SW480 (cell line): ENCODE results near the gene GPR142.

ENCODE experiments used
- DNase-seq: peaks from one replicate; pipeline ENCODE4 v3.0.0-alpha.2; 2016; ENCODE audit warnings: low spot score

Gene GPR142

GRCh38 chr17:74371653-74372147, 4.4 kb downstream of the GPR142 start:
- no peak for DNase-seq

GRCh38 chr17:74372426-74372825, 5.1 kb downstream of the GPR142 start:
- no peak for DNase-seq

DNA sequence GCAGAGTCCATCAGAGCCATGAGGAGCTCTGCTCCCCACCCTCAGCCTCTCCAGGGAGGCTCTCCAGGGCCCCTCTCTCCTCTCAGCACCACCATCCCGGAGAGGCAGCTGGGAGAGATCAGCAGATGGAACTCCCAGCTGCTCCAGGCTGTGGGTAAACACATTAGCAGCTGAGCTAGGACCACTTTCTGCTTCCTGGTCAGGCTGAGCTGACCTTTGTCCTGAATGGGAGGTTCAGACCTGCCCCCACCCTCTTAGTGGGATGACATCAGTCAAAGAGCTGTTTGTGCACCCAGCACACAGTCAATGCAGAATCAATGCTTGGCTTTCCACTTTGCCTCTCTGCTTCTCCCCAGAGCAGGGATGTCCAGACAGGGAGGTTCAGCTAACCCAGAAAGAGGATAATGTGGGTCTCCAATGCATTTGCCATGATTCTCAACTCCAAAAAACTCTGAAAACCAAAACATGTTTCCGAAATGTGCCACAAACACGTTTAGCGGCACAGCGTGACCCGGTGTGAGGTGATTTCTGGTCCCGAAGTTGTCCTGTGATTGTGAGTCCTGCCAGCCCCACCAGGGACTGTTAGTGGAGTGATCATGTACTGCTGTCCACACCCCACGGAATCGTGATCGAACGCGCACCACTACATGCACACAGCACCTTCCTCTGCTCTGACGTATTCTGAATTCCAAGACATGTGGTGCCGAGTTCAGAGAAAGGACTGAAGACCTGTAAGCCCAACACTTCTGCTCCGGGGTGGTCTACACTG, 6.7 kb downstream of the GPR142 start:
- DNase-seq = peak; percentile 70

DNA sequence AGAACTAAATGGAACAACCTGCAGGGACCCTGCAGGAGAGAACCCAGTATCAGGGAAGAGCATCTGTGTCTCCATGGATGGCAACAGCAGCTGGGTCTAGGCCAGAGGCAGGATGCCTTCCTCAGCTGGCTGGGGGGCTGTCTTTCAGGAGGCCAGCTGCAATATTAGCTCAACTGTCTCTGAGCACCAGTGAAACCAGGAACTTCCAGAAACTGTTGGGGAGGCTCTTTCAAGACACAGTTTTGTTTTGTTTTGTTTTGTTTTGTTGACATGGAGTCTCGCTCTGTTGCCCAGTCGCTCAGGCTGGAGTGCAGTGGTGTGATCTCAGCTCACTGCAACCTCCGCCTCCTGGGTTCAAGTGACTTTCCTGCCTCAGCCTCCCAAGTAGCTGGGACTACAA, 7.6 kb downstream of the GPR142 start:
- DNase-seq = no peak

DNA sequence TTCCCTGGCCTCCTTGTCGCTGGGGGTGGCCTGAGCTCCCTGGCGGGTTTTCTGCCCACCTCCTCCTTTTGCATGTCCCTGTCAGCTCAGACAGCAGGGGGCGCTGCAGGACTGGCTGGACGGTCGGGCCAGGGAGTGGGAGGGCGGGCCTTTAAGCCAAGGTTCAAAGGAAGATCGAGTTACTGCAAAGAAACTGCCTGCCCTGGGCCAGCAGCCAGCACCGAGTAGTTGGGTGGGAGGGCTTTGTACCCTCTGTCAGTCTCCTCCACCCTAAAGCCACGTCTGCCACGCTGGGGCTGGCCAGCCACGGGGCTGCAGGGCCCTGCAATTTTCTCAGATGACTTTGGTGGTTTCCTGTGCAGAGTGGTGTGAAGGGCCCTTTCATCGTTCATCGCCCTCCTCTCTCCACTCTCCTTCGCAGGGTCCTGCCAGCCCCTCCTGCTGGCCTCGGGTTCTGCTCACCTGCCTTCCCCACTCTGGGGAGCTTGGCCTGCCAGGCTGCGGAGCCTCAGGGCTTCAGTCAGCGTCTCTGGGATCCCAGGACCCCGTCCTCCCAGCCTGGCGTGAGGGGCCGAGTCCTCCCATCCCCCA, 12.3 kb downstream of the GPR142 start:
- DNase-seq = peak; percentile 74

GRCh38 chr17:74380086-74380958, 13.0 kb downstream of the GPR142 start:
- peak; percentile 73 for DNase-seq

- DNase-seq = no peak
Observed at GRCh38 chr17:74380959-74381808, 13.9 kb downstream of the GPR142 start.

- DNase-seq = no peak
Observed at GRCh38 chr17:74383141-74383540, 15.8 kb downstream of the GPR142 start.

DNA sequence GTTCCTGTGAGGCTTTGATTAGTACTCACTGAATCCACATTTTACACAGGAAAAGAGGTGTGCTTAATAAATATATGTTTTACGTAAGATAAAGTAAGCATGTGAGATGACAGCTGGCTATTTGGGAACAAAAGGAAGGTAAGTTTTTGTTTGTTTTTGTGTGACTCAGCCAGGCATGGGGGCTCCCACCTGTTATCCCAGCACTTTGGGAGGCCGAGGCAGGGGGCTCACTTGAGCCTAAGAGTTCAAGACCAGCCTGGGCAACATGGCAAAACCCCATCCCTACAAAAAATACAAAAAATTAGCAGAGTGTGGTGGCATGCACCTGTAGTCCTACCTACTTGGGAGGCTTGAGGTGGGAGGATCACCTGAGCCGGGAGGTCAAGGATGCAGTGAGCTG, 17.9 kb downstream of the GPR142 start:
- DNase-seq = no peak

DNA sequence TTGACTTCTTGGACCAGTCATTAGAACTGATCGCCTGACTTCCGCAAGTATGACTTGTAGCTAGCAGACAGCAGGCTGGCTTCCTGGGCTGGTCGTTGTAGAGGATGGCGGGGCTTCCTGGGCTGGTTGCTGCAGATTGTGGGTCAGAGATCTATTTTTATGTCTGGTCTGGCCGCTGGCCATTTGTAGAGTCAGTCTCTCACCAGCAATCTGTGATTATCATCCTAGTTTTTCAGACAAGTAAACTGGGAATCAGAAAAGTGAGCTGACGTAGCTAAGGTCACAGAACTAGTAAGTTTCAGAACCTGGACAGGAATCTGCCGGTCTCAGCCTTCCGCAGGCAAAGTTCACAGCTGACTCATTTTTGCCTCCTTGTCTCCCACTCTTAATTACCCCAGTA, 19.1 kb downstream of the GPR142 start:
- no peak for DNase-seq

- no peak for DNase-seq
Observed at GRCh38 chr17:74387365-74388218, 20.3 kb downstream of the GPR142 start.

- DNase-seq = no peak
Observed at GRCh38 chr17:74389084-74389753, 21.9 kb downstream of the GPR142 start.

GRCh38 chr17:74389937-74390679, 22.8 kb downstream of the GPR142 start:
- no peak for DNase-seq

DNA sequence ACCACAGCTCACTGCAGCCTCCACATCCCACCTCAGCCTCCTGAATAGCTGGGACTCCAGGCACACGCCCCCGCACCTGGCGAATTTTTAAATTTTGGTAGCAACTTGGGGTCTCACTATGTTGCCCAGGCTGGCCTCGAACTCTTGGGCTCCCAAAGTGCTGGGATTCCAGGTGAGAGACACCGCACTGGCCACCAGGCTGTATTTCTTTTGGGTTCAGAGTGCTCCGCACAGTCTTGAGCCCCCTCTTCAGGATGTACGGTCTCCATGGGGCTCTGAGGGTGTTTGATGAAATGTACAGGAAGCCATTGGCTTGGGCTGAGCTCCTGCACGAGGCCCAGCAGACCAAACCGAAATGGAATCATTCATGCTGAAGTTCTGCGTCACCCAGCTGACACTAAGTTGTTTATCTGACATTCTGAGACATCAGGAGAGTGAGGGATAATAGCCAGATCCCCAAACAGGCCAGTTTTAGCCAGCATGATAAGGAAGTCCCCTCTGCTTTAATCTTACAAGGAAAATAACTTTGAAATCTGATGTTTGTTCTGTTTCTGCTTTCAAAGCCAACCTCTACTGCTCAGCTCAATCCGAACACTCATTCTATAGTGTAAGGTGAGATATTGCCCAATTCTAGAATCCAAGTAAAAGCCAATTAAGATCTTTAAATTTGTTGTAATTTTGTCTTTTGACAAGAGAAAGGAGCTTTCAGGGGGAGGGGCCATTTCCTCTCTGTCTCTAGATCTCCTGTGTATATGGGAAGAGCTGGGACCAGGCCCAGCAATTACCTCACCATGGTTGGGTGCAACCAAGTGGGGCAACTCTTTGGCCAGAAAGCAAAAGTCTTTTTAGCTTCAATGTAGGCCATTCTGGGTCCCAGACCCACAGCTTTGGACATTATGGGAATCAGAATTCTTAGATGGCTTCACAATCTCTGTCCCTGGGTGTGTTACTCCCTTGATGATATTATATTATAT, 23.7 kb downstream of the GPR142 start:
- DNase-seq = no peak

- DNase-seq = no peak
Observed at GRCh38 chr17:74391771-74392170, 24.5 kb downstream of the GPR142 start.

GRCh38 chr17:74392848-74393247, 25.5 kb downstream of the GPR142 start:
- no peak for DNase-seq

GRCh38 chr17:74393346-74393942, 26.1 kb downstream of the GPR142 start:
- DNase-seq = no peak
